Epithelial cell of proximal tubule (primary cell): ENCODE data around the gene SLC48A1. TPM values are rescaled to one million over a fixed set of nuclear protein-coding genes. Genes with fewer than 3 reads are reported as not detected.

ENCODE experiments used
- DNase-seq: peaks from one replicate; pipeline ENCODE4 v3.0.0-alpha.2; 2011; ENCODE audit warnings: low read depth
- H3K4me3 ChIP-seq: 2 replicates; pipeline ENCODE4 v1.5.1; 2011; ENCODE audit warnings: low read depth, mild to moderate bottlenecking, low read length
- CTCF ChIP-seq: conservative IDR thresholded peaks from 2 replicates; pipeline ENCODE4 v1.5.1; 2012; ENCODE audit warnings: low read depth, mild to moderate bottlenecking, low read length
- total RNA-seq: library from RNA; depleted of rRNA; stranded (reverse); fragments of >200 nt; gene quantifications from 2 replicates; pipeline ENCODE4 v1.2.3, GENCODE V29; 2015

The SLC48A1 gene
- total RNA-seq, 1 donor from 2014 or later = 51.8 TPM

GRCh38 chr12:47737936-47738594 is 35.0 kb upstream of the SLC48A1 start:
- H3K4me3 ChIP-seq = no peak overlapping the region
- no peak for TF ChIP-seq CTCF
- no peak for DNase-seq

GRCh38 chr12:47739297-47739696 is 33.7 kb upstream of the SLC48A1 start:
- H3K4me3 ChIP-seq = no peak overlapping the region
- no peak for TF ChIP-seq CTCF
- DNase-seq = no peak

- H3K4me3 ChIP-seq = no peak overlapping the region
- TF ChIP-seq CTCF = no peak
- no peak for DNase-seq
These were observed 33.1 kb upstream of the SLC48A1 start for GRCh38 chr12:47739979-47740378.

GRCh38 chr12:47740606-47741339 is 32.3 kb upstream of the SLC48A1 start:
- no peak overlapping the region for H3K4me3 ChIP-seq
- DNase-seq = no peak
- TF ChIP-seq CTCF = no peak

- no peak for TF ChIP-seq CTCF
- no peak for DNase-seq
- H3K4me3 ChIP-seq = no peak overlapping the region
These were observed 31.7 kb upstream of the SLC48A1 start for GRCh38 chr12:47741340-47741703.

GRCh38 chr12:47742253-47742825 is 30.7 kb upstream of the SLC48A1 start:
- no peak overlapping the region for H3K4me3 ChIP-seq
- DNase-seq = no peak
- peak; percentile 98 for TF ChIP-seq CTCF
